WI38 (cell line): ENCODE measurements around the gene ALDOB.

Experiments used
- H3K4me3 ChIP-seq: 2 replicates; pipeline ENCODE4 v1.5.1; 2011; ENCODE audit warnings: low read depth, mild to moderate bottlenecking, control low read depth, low read length
- TF ChIP-seq, protein P1 (sequence below): IDR thresholded peaks from 2 replicates; pipeline ENCODE4 v1.5.1; 2012; ENCODE audit warnings: low read depth, mild to moderate bottlenecking, control low read depth, low read length

The ALDOB gene

DNA sequence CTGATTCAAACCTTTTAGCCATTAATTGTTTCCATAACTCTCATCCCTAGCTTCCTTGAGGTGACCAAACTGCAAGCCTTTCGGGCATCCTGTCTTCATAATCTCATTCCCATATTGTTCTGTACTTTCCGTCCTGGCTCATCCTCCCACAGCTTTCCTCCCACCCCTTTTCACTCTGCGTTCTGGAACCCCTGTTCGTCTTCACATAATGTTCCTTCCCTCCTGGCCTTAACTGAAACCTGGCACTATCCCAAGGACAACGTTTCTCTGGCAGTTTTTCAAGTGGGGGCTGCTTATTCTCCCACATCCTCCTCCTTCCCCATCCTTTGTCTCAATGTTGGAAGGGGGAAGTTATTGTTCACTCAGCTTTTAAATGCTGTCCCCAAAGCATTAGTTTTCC lies 35.5 kb downstream of the ALDOB start:
- TF ChIP-seq, protein P1, sequence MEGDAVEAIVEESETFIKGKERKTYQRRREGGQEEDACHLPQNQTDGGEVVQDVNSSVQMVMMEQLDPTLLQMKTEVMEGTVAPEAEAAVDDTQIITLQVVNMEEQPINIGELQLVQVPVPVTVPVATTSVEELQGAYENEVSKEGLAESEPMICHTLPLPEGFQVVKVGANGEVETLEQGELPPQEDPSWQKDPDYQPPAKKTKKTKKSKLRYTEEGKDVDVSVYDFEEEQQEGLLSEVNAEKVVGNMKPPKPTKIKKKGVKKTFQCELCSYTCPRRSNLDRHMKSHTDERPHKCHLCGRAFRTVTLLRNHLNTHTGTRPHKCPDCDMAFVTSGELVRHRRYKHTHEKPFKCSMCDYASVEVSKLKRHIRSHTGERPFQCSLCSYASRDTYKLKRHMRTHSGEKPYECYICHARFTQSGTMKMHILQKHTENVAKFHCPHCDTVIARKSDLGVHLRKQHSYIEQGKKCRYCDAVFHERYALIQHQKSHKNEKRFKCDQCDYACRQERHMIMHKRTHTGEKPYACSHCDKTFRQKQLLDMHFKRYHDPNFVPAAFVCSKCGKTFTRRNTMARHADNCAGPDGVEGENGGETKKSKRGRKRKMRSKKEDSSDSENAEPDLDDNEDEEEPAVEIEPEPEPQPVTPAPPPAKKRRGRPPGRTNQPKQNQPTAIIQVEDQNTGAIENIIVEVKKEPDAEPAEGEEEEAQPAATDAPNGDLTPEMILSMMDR = no peak
- peak overlapping the region; percentile 74; the same call in 1 of the 2 replicates for H3K4me3 ChIP-seq

DNA sequence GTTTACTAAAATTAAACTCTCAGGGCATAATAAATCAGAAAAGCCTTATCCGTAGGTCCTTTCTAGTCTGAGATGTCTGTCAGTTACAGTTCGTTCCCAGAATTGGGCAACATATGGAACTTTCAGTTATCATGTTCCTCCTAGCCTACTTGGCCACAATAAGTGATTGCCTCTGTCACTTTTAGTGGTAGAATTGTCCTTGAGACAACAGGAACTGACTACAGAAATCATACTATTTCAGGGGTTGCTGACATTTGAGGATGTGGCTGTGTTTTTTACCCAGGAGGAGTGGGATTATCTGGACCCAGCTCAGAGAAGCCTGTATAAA lies 36.0 kb downstream of the ALDOB start:
- H3K4me3 ChIP-seq = peak overlapping the region; percentile 74
- TF ChIP-seq, protein P1 = no peak

DNA sequence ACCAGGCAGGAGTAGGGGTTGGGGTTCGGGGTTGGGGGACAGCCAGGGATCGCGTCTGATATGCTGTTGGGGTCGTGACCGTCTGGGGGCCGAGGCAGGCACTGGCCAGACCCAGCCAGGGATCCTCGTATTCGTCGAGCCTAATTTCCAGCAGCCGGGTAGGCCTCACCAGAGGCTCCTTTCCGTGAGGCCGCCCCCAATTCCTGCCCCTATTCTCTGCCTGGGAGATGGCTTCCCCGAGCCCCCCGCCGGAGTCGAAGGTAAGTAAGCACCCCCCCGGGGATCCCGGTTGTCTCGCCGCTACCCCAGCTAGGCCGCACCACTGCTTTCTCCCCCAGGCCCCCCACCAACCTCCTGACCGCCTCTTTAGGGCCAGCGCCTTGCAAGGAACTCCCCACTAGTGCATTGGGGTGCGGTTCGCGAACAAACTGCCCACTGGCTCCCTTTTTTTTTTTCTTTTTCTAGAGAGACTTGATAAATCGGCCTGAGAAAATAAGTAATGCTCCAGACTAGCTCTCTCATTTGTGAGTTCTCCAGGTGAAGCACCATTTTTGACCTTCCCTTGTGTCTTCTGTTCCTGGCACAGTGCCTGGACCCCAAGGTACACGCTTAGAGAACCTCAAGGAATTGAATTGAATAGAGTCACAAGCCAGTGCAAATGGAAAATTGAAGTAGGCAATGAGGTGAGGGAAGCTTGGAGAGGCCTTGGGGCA lies 36.5 kb downstream of the ALDOB start:
- peak overlapping the region; percentile 74 for H3K4me3 ChIP-seq
- TF ChIP-seq, protein P1 = no peak

DNA sequence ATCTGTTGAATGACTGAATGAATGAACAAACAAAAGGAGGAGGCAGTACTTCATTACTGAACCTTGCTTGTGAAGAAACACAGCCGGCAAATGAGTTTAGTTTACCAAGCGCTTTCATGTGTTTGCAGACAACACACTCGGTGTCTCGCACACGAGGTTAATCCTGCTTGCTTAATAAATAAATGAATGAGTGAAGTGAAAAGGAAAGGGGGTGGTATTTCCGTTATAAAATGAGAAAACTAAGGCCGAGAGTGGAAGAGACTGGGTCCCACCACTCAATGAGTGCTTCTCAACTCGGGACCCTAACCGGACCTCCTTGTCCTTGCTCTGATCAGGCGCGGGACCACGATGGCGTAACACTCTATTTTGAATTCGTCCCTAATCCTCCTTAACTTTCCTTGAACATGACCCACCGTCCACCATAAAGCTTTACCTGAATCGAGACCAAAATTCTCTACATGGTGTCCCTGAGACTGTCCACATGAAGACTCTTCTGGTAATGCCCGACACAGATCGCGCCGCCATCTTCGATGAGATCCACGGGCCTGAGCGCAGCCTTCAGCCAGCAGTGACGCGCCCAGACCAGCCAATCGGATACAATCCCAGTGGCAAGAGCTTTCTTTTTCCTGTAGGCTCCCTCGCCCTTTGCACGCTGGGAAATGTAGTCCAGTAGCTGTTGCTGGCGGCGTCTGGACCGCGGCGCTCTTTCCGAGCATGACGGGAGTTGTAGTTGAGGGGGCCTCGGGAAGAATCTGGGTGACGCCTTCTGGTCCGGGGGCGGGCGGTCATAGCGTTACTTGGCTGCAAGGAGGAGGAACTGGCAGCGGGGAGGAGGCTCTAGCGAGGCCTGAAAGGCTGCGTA lies 37.3 kb downstream of the ALDOB start, which contains the start of the genes MRPL50 and ZNF189:
Gene MRPL50, minus strand, starts transcription at position 551 of the 862 bp plus-strand sequence. Its CDS starts 26 bp downstream, at position 525.
Gene ZNF189, plus strand, starts transcription at position 784 of the 862 bp plus-strand sequence. CDS start 306 bp downstream, outside the sequence.
- peak within 1 kb of the TSS; percentile 74 for H3K4me3 ChIP-seq
- TF ChIP-seq, protein P1 = no peak

DNA sequence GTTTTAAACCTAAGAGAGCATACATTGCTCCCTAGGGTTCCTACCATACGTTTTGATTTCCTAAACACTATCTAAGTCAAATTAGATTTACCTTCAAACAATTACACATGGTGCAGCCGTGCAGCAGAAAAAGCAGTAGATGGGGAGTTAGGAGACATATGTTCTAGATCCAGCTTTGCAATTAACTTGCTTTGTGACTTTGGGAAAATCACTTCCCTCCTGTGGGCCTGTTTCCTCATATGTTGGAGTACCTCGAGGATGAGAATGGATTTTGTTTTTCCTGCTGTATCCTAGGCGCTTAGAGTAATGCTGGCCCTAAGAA lies 37.9 kb downstream of the ALDOB start:
- peak overlapping the region; percentile 74 for H3K4me3 ChIP-seq
- TF ChIP-seq, protein P1 = no peak

DNA sequence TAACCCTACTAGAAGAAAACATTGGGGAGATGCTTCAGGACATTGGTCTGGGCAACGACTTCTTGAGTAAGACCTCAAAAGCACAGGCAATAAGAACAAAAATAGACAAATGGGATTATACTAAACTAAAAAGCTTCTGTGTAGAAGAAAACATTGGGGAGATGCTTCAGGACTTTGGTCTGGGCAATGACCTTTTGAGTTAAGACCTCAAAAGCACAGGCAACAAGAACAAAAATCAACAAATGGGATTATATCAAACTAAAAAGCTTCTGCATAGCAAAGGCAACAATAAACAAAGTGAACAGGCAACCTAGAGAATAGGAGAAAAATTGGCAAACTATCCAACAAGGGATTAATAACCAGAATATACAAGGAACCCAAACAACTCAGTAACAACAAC lies 40.9 kb downstream of the ALDOB start:
- H3K4me3 ChIP-seq = no peak overlapping the region
- TF ChIP-seq, protein P1 = no peak

DNA sequence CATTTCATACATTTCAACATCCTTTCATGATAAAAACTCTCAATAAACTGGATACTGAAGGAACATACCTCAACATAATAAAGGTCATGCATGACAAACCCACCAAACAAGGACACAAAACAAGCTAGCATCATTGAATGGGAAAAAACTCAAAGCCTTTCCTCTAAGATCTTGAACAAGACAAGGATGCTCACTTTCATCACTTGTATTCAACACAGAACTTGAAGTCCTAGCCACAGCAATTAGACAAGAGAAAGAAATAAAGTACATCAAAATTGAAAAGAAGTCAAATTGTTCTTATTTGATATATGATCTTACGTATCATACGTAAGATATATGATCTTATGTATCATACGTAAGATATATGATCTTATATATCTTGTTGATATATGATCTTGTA lies 42.4 kb downstream of the ALDOB start:
- TF ChIP-seq, protein P1 = no peak
- H3K4me3 ChIP-seq = no peak overlapping the region
